ENCODE measurements around the gene PRICKLE3.

Gene PRICKLE3

GRCh38 chrX:49214416-49214815 lies 28.2 kb upstream of the PRICKLE3 start:
- Mint-ChIP-seq H3K36me3 (ENCODE audit: low read depth) (no peaks in the 10 kb centered on the region), H3K27ac (no peak overlapping the region)
- DNase-seq (ENCODE audit: low spot score), result no peak

DNA sequence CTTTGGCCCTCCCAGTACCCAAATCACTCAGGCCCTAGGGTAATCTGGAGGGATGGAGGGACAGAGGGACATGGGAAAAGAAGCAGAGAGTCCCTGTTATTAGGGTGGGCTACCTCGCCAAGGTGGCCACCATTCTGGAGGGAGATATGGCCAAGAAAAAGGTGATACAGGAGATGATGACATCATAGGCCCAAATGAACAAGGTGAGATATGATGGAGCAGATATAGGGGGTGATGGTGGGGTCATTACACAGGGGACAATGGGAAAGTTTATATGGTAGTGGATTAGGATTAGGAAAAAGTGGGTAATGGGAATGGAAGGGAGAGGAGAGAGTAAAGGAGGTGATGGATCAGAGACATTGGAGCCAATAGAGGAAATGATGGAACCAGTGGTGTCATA lies 26.7 kb upstream of the PRICKLE3 start:
- Mint-ChIP-seq H3K27me3 (ENCODE audit: low read depth) (no peaks in the 10 kb centered on the region), H3K4me1 (ENCODE audit: low read depth) (no peaks in the 10 kb centered on the region)

More at GRCh38 chrX:49214416-49214815, 28.2 kb upstream of the PRICKLE3 start:
- Mint-ChIP-seq H3K27me3 (ENCODE audit: low read depth) (no peaks in the 10 kb centered on the region), H3K4me3 (no peak overlapping the region), H3K4me1 (ENCODE audit: low read depth) (no peaks in the 10 kb centered on the region), H3K9me3 (no peaks in the 10 kb centered on the region)

GRCh38 chrX:49212209-49212608 lies 26.0 kb upstream of the PRICKLE3 start:
- no peak overlapping the region for H3K27ac Mint-ChIP-seq

More for the DNA sequence above, 26.7 kb upstream of the PRICKLE3 start:
- Mint-ChIP-seq H3K36me3 (ENCODE audit: low read depth) (no peaks in the 10 kb centered on the region), H3K4me3 (no peak overlapping the region), H3K9me3 (no peaks in the 10 kb centered on the region), H3K27ac (no peak overlapping the region)
- no peak for DNase-seq (ENCODE audit: low spot score)

GRCh38 chrX:49211074-49211473 lies 24.9 kb upstream of the PRICKLE3 start:
- no peaks in the 10 kb centered on the region for H3K36me3 Mint-ChIP-seq (ENCODE audit: low read depth)
- no peaks in the 10 kb centered on the region for H3K4me1 Mint-ChIP-seq (ENCODE audit: low read depth)
- no peak for DNase-seq (ENCODE audit: low spot score)
- H3K27me3 Mint-ChIP-seq (ENCODE audit: low read depth), result no peaks in the 10 kb centered on the region
- no peak overlapping the region for H3K4me3 Mint-ChIP-seq
- H3K9me3 Mint-ChIP-seq, result no peaks in the 10 kb centered on the region
- H3K27ac Mint-ChIP-seq, result no peak overlapping the region

More at GRCh38 chrX:49212209-49212608, 26.0 kb upstream of the PRICKLE3 start:
- Mint-ChIP-seq H3K9me3 (no peaks in the 10 kb centered on the region), H3K4me3 (no peak overlapping the region), H3K4me1 (ENCODE audit: low read depth) (no peaks in the 10 kb centered on the region), H3K36me3 (ENCODE audit: low read depth) (no peaks in the 10 kb centered on the region), H3K27me3 (ENCODE audit: low read depth) (no peaks in the 10 kb centered on the region)
- no peak for DNase-seq (ENCODE audit: low spot score)

DNA sequence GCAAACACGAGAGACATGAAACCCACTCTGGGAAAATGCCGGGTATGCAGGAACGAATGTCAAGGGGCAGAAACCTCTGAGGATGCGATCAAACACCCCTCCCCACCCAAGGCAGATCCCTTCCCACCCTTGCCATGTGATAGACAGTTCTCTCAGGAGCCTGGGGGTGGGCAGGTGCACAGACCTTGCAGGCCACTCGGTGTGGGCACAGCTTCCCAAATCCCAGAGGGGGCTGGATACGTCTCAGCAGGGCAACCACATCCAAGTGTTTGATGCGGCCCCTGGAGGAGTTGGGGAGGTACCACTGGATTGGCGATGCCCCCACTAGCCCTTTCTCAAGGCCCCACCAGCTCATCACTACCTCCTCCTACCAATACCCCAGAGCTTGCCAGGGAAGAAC lies 24.2 kb upstream of the PRICKLE3 start:
- H3K27me3 Mint-ChIP-seq (ENCODE audit: low read depth), result no peaks in the 10 kb centered on the region
- no peak overlapping the region for H3K4me3 Mint-ChIP-seq
- H3K4me1 Mint-ChIP-seq (ENCODE audit: low read depth), result no peaks in the 10 kb centered on the region
- no peaks in the 10 kb centered on the region for H3K36me3 Mint-ChIP-seq (ENCODE audit: low read depth)
- H3K9me3 Mint-ChIP-seq, result no peaks in the 10 kb centered on the region
- no peak overlapping the region for H3K27ac Mint-ChIP-seq
- no peak for DNase-seq (ENCODE audit: low spot score)

- Mint-ChIP-seq H3K36me3 (ENCODE audit: low read depth) (no peaks in the 10 kb centered on the region), H3K27me3 (ENCODE audit: low read depth) (no peaks in the 10 kb centered on the region), H3K4me3 (no peak overlapping the region), H3K9me3 (no peaks in the 10 kb centered on the region), H3K4me1 (ENCODE audit: low read depth) (no peaks in the 10 kb centered on the region), H3K27ac (no peak overlapping the region)
- no peak for DNase-seq (ENCODE audit: low spot score)
These were observed 23.5 kb upstream of the PRICKLE3 start for GRCh38 chrX:49209434-49210251.

GRCh38 chrX:49208399-49208798 lies 22.2 kb upstream of the PRICKLE3 start:
- DNase-seq (ENCODE audit: low spot score), result no peak
- H3K27me3 Mint-ChIP-seq (ENCODE audit: low read depth), result no peaks in the 10 kb centered on the region
- no peaks in the 10 kb centered on the region for H3K4me1 Mint-ChIP-seq (ENCODE audit: low read depth)
- no peaks in the 10 kb centered on the region for H3K36me3 Mint-ChIP-seq (ENCODE audit: low read depth)
- H3K4me3 Mint-ChIP-seq, result no peak overlapping the region
- no peaks in the 10 kb centered on the region for H3K9me3 Mint-ChIP-seq
- H3K27ac Mint-ChIP-seq, result no peak overlapping the region

DNA sequence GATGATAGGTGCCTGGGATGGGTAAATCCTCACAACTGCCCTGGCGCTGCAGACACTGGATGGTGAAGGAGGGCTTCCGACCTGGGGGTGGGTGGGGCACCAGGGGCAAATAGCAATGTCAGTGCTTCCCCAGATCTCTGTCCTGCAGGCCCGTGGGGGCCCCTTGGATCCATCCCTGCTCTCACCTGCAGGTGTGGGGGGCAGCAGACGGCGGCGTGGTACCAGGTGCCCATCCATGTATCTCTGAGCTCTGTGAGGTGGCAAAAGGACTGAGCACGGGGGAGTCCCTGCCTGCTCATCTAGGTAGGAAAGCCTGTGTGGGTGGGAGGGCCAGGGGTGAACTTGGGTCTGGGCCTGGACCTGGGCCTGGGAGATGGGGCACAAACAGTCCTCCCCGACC lies 20.4 kb upstream of the PRICKLE3 start:
- H3K27ac Mint-ChIP-seq, result no peak overlapping the region
- no peaks in the 10 kb centered on the region for H3K4me1 Mint-ChIP-seq (ENCODE audit: low read depth)
- no peaks in the 10 kb centered on the region for H3K27me3 Mint-ChIP-seq (ENCODE audit: low read depth)
- no peak overlapping the region for H3K4me3 Mint-ChIP-seq
- H3K9me3 Mint-ChIP-seq, result no peaks in the 10 kb centered on the region
- no peaks in the 10 kb centered on the region for H3K36me3 Mint-ChIP-seq (ENCODE audit: low read depth)
- no peak for DNase-seq (ENCODE audit: low spot score)

DNA sequence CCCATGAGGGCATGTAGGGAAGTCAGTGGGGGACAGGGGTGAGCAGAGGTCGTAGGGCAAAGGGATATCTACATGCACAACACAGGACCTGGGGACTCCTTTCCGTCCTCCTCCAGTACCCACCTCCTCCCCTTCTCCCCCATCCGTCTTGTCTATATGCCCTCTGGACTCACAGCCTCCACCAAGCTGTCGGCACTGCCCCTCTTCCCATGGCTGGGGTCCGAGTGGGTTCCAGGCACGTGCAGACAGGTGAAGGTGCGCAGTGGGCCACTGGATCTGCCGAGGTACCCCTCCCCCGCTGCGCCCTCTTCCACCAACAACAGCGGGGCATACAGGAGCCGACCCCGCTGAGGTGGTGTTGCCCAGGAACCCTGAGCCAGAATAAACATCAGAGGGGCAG lies 19.3 kb upstream of the PRICKLE3 start:
- no peak overlapping the region for H3K27ac Mint-ChIP-seq
- no peaks in the 10 kb centered on the region for H3K4me1 Mint-ChIP-seq (ENCODE audit: low read depth)
- H3K4me3 Mint-ChIP-seq, result no peak overlapping the region
- H3K36me3 Mint-ChIP-seq (ENCODE audit: low read depth), result no peaks in the 10 kb centered on the region
- no peak for DNase-seq (ENCODE audit: low spot score)
- H3K27me3 Mint-ChIP-seq (ENCODE audit: low read depth), result no peaks in the 10 kb centered on the region
- no peaks in the 10 kb centered on the region for H3K9me3 Mint-ChIP-seq

- DNase-seq (ENCODE audit: low spot score), result no peak
- H3K36me3 Mint-ChIP-seq (ENCODE audit: low read depth), result no peaks in the 10 kb centered on the region
- H3K4me1 Mint-ChIP-seq (ENCODE audit: low read depth), result no peaks in the 10 kb centered on the region
- no peaks in the 10 kb centered on the region for H3K9me3 Mint-ChIP-seq
- H3K4me3 Mint-ChIP-seq, result no peak overlapping the region
- H3K27me3 Mint-ChIP-seq (ENCODE audit: low read depth), result no peaks in the 10 kb centered on the region
- no peak overlapping the region for H3K27ac Mint-ChIP-seq
These were observed 18.5 kb upstream of the PRICKLE3 start for GRCh38 chrX:49204709-49205108.

DNA sequence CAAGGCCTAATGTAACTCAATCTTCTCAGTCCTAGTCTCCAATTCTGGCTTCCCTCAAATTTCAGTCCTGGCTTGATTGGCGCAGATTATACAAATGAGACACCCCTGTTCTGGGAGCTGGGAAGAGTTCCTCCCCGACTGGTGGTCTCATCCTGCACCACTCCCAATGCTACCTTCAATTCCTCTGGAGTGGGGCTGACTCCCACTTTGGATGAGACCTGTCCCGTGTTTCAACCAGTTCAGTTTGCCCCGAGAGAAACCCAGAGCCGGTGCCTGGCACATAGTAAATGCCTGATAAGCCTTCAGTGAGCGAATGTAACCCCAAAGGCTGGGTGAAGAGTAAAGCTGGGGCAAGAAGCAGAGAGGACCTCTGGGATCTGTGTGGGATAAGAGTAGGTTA lies 17.8 kb upstream of the PRICKLE3 start:
- Mint-ChIP-seq H3K4me1 (ENCODE audit: low read depth) (peaks cover 1% of the 10 kb centered on the region), H3K27me3 (ENCODE audit: low read depth) (no peaks in the 10 kb centered on the region), H3K9me3 (no peaks in the 10 kb centered on the region), H3K36me3 (ENCODE audit: low read depth) (no peaks in the 10 kb centered on the region), H3K4me3 (no peak overlapping the region), H3K27ac (no peak overlapping the region)
- DNase-seq (ENCODE audit: low spot score), result no peak

DNA sequence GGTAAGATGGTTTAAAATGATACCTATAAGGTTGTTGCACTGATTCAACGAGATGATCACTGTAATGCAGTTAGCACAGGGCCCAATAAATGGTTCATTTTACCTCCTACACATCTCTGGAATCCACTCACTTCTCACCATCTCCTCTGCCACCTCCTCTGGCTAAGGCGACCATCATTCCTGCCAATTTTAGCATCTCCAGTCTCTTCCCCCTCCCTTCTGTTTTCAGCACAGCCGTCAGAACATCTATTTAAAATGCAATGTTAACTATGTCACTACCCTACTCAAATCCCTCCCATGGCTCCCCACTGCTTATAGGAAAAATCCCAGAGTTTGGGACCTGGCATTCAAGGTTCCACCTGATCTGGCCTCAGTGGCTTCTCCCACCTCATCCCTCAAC lies 17.4 kb upstream of the PRICKLE3 start:
- Mint-ChIP-seq H3K27ac (no peak overlapping the region), H3K9me3 (no peaks in the 10 kb centered on the region), H3K27me3 (ENCODE audit: low read depth) (no peaks in the 10 kb centered on the region), H3K4me1 (ENCODE audit: low read depth) (peaks cover 4% of the 10 kb centered on the region), H3K36me3 (ENCODE audit: low read depth) (no peaks in the 10 kb centered on the region), H3K4me3 (no peak overlapping the region)
- DNase-seq (ENCODE audit: low spot score), result no peak

GRCh38 chrX:49202022-49202421 lies 15.8 kb upstream of the PRICKLE3 start:
- Mint-ChIP-seq H3K36me3 (ENCODE audit: low read depth) (no peaks in the 10 kb centered on the region), H3K4me3 (no peak overlapping the region), H3K4me1 (ENCODE audit: low read depth) (peaks cover 10% of the 10 kb centered on the region), H3K27ac (no peak overlapping the region), H3K27me3 (ENCODE audit: low read depth) (no peaks in the 10 kb centered on the region), H3K9me3 (no peaks in the 10 kb centered on the region)
- no peak for DNase-seq (ENCODE audit: low spot score)

DNA sequence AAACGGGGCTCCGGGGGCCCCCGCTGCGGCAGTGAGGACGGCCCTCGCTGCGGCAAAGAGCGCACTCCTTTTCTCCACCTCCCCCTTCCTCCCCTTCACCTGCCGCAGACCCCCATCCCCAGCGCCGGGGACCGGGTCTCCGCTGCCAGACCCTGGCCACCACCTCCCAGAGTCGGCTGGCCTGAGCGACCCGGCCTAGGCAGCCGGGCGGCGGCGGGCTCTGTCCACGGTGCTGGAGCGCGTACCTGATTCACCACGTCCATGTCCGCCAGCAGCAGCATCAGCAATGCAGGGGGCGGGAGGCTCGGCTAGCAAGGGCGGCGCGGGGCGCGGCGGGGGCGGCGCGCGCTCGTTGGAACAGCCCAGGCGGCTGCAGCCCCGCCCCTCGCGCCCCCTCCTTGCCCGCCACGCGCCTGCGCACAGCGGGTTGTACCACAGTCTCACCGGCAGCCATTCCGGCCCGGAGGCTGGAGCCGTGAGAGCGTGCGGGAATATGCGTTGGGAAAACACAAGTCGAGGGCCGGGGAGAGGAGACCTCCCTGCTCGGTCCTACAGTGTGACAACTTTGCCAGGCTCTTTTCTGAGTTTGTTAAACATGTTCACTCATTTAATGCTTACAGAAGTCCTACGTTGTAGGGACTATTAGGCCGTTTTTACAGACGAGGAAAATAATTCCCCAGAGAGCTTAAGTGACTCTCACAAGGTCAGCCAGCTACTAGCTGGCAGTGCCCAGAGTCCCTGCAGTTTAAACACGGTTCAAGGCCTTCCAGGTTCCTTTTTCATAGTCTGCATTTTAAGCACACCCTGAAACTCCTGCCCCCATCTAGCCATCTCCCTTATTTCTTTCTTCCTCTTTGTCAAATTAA lies 14.0 kb upstream of the PRICKLE3 start, which contains the start of gene SYP:
SYP (minus strand) TSS at position 288 of the 866 bp plus-strand sequence; CDS start at position 281, 7 bp downstream.
- Mint-ChIP-seq H3K36me3 (ENCODE audit: low read depth) (no peaks in the 10 kb centered on the region), H3K27ac (no peak within 1 kb of the TSS), H3K4me3 (peak within 1 kb of the TSS; percentile 51), H3K4me1 (ENCODE audit: low read depth) (peaks cover 10% of the 10 kb centered on the region), H3K27me3 (ENCODE audit: low read depth) (no peaks in the 10 kb centered on the region), H3K9me3 (no peaks in the 10 kb centered on the region)
- peak; percentile 88 for DNase-seq (ENCODE audit: low spot score)

Measured in T-helper 2 cell treated with Interferon-gamma antibody and Interleukin-4, amounts not matched to agents 5 μg/mL and 100 μg/mL, for 36 hours (primary cell).